IMR-90 (cell line): Measurements from ENCODE around the gene KAT14. TPM values are rescaled to one million over a fixed set of nuclear protein-coding genes. Genes with fewer than 3 reads are reported as not detected.

Source experiments
- ATAC-seq: fragments of 200-7000 bp; cut with Tn5 transposase; 2 replicates; pipeline ENCODE4 v1.9.1; 2020; ENCODE audit warnings: low read depth, mild to moderate bottlenecking, moderate library complexity
- BruUV-seq: library from RNA; stranded (reverse); fragments of 400-500 nt; replicated peaks from 2 replicates; lab custom pipeline; 2021; lab: Mats Ljungman, UMichigan
- CTCF ChIA-PET: fragments of 300-600 bp; formaldehyde crosslinking; extraction: SDS; loops from one replicate; lab custom pipeline; 2021; ENCODE audit warnings: antibody characterized with exemption; lab: Yijun Ruan, JAX
- POLR2A ChIA-PET: fragments of 300-600 bp; sonication (Branson Sonifier 250); formaldehyde crosslinking; loops from one replicate; lab custom pipeline; 2022; ENCODE audit warnings: antibody characterized with exemption; ENCODE audit not compliant: unreplicated experiment; lab: Charles Lee
- DNase-seq: peaks from one replicate; pipeline ENCODE4 v3.0.0; 2013
- H2AFZ ChIP-seq: replicated peaks from 2 replicates; pipeline ENCODE3; 2013; ENCODE audit warnings: low read length, mild to moderate bottlenecking; ENCODE audit not compliant: poor library complexity
- H2AK5ac ChIP-seq: 2 replicates; pipeline ENCODE4 v1.6.1; 2013; ENCODE audit warnings: low read depth, low read length, inconsistent platforms
- H2AK9ac ChIP-seq: replicated peaks from 2 replicates; pipeline ENCODE3; 2013; ENCODE audit warnings: mild to moderate bottlenecking, low read depth, low read length, moderate library complexity; ENCODE audit not compliant: poor library complexity
- H2BK120ac ChIP-seq: 2 replicates; pipeline ENCODE4 v1.6.1; 2013; ENCODE audit warnings: low read depth, low read length, inconsistent platforms
- H2BK15ac ChIP-seq: 3 replicates; pipeline ENCODE4 v1.6.1; 2013; ENCODE audit warnings: low read depth, low read length, inconsistent platforms
- H2BK20ac ChIP-seq: 2 replicates; pipeline ENCODE4 v1.6.1; 2013; ENCODE audit warnings: low read depth, mild to moderate bottlenecking, inconsistent platforms, low read length, moderate library complexity
- H2BK5ac ChIP-seq: 2 replicates; pipeline ENCODE4 v1.6.1; 2013; ENCODE audit warnings: mild to moderate bottlenecking, low read depth, low read length, inconsistent platforms; ENCODE audit not compliant: poor library complexity, severe bottlenecking
- H3K14ac ChIP-seq: replicated peaks from 2 replicates; pipeline ENCODE4 v1.6.1; 2013; ENCODE audit warnings: low read depth, low read length, inconsistent platforms
- H3K18ac ChIP-seq: 2 replicates; pipeline ENCODE4 v1.6.1; 2013; ENCODE audit warnings: low read depth, low read length, control low read depth
- H3K23ac ChIP-seq: 2 replicates; pipeline ENCODE4 v1.6.1; 2013; ENCODE audit warnings: low read depth, low read length, inconsistent platforms
- H3K27ac ChIP-seq: 2 replicates; pipeline ENCODE4 v1.5.1; 2013; ENCODE audit warnings: mild to moderate bottlenecking, control low read depth, low read length; ENCODE audit not compliant: insufficient read depth
- H3K27me3 ChIP-seq: 2 replicates; pipeline ENCODE4 v1.6.1; 2013; ENCODE audit warnings: low read length; ENCODE audit not compliant: control insufficient read depth, insufficient read depth
- H3K36me3 ChIP-seq: 2 replicates; pipeline ENCODE4 v1.6.1; 2013; ENCODE audit warnings: low read length, mixed read lengths; ENCODE audit not compliant: control insufficient read depth, insufficient read depth
- H3K4ac ChIP-seq: 2 replicates; pipeline ENCODE4 v1.6.1; 2013; ENCODE audit warnings: low read depth, low read length, inconsistent platforms
- H3K4me1 ChIP-seq: 2 replicates; pipeline ENCODE4 v1.6.1; 2013; ENCODE audit warnings: low read length, mixed read lengths; ENCODE audit not compliant: control insufficient read depth, insufficient read depth
- H3K4me2 ChIP-seq: 2 replicates; pipeline ENCODE4 v1.6.1; 2013; ENCODE audit warnings: low read depth, mild to moderate bottlenecking, control low read depth, low read length, moderate library complexity
- H3K4me3 ChIP-seq: 2 replicates; pipeline ENCODE4 v1.5.1; 2013; ENCODE audit warnings: low read depth, mild to moderate bottlenecking, control low read depth, low read length, moderate library complexity; ENCODE audit not compliant: insufficient read depth
- H3K56ac ChIP-seq: 2 replicates; pipeline ENCODE4 v1.6.1; 2013; ENCODE audit warnings: low read length, inconsistent platforms; ENCODE audit not compliant: insufficient read depth; ENCODE audit errors: extremely low read depth
- H3K79me1 ChIP-seq, 2 experiments: 2 replicates each; pipeline ENCODE4 v1.6.1; 2013; ENCODE audit warnings: low read length in 2 of 2, inconsistent platforms in 1 of 2, low read depth in 1 of 2
- H3K9ac ChIP-seq: 2 replicates; pipeline ENCODE4 v1.6.1; 2013; ENCODE audit warnings: low read depth, low read length, control low read depth
- H3K9me1 ChIP-seq: 2 replicates; pipeline ENCODE4 v1.6.1; 2013; ENCODE audit warnings: low read length, inconsistent platforms; ENCODE audit not compliant: insufficient read depth
- H3K9me3 ChIP-seq: 2 replicates; pipeline ENCODE4 v1.6.1; 2013; ENCODE audit warnings: low read length; ENCODE audit not compliant: control insufficient read depth, insufficient read depth
- H4K20me1 ChIP-seq: 2 replicates; pipeline ENCODE4 v1.6.1; 2013; ENCODE audit warnings: low read length, inconsistent platforms; ENCODE audit not compliant: insufficient read depth
- H4K5ac ChIP-seq: 2 replicates; pipeline ENCODE4 v1.6.1; 2013; ENCODE audit warnings: mild to moderate bottlenecking, low read depth, low read length, control low read depth
- H4K8ac ChIP-seq, 2 experiments: 2 replicates each; pipeline ENCODE4 v1.6.1; 2013; ENCODE audit warnings: low read depth in 2 of 2, low read length in 2 of 2, control low read depth in 1 of 2, inconsistent platforms in 1 of 2
- H4K91ac ChIP-seq: 2 replicates; pipeline ENCODE4 v1.6.1; 2013; ENCODE audit warnings: low read depth, low read length, inconsistent platforms; ENCODE audit not compliant: insufficient read depth
- BHLHE40 ChIP-seq: fragments of 150-350 bp; IDR thresholded peaks from 2 replicates; pipeline ENCODE4 v1.6.1; 2016; ENCODE audit warnings: mild to moderate bottlenecking, low read depth, low read length
- CEBPB ChIP-seq: IDR thresholded peaks from 2 replicates; pipeline ENCODE4 v1.6.1; 2012; ENCODE audit warnings: low read depth, low read length, improper control_type of control experiment
- CTCF ChIP-seq: conservative IDR thresholded peaks from 2 replicates; pipeline ENCODE4 v1.5.1; 2012; ENCODE audit warnings: mild to moderate bottlenecking, low read depth, low read length, improper control_type of control experiment
- FOS ChIP-seq: fragments of 150-350 bp; IDR thresholded peaks from 2 replicates; pipeline ENCODE4 v1.6.1; 2016; ENCODE audit warnings: low read depth, low read length
- MAFK ChIP-seq: IDR thresholded peaks from 2 replicates; pipeline ENCODE4 v1.6.1; 2012; ENCODE audit warnings: low read depth, low read length, improper control_type of control experiment
- MAZ ChIP-seq: IDR thresholded peaks from 2 replicates; pipeline ENCODE4 v1.6.1; 2012; ENCODE audit warnings: low read depth, mild to moderate bottlenecking, low read length, improper control_type of control experiment, moderate library complexity, borderline replicate concordance
- POLR2A ChIP-seq: IDR thresholded peaks from 2 replicates; pipeline ENCODE4 v1.6.1; 2012; ENCODE audit warnings: mild to moderate bottlenecking, low read depth, low read length
- RCOR1 ChIP-seq: IDR thresholded peaks from 2 replicates; pipeline ENCODE4 v1.6.1; 2012; ENCODE audit warnings: mild to moderate bottlenecking, low read length, improper control_type of control experiment; ENCODE audit not compliant: insufficient replicate concordance
- RFX5 ChIP-seq: IDR thresholded peaks from 2 replicates; pipeline ENCODE4 v1.8.0; 2012; ENCODE audit warnings: low read depth, mild to moderate bottlenecking, low read length, moderate library complexity
- SMC3 ChIP-seq: fragments of 150-350 bp; IDR thresholded peaks from 2 replicates; pipeline ENCODE4 v1.6.1; 2016; ENCODE audit warnings: low read depth, mild to moderate bottlenecking, antibody characterized with exemption, low read length, moderate library complexity
- USF2 ChIP-seq: fragments of 150-350 bp; IDR thresholded peaks from 2 replicates; pipeline ENCODE4 v1.6.1; 2017; ENCODE audit warnings: mild to moderate bottlenecking, antibody characterized with exemption, low read length, low read depth
- dilution Hi-C: fragments of 300-500 bp; cut with HindIII; formaldehyde crosslinking; loops from one replicate; pipeline ENCODE4 v1.14.3; 2018; ENCODE audit warnings: low sequenced_read_pairs; ENCODE audit not compliant: unreplicated experiment
- in situ Hi-C: fragments of 300-500 bp; cut with MboI; formaldehyde crosslinking; loops from 3 replicates; pipeline ENCODE4 v1.14.3; 2019; ENCODE audit warnings: low sequenced_read_pairs, inconsistent platforms, mixed read lengths
- intact Hi-C: fragments of 100-400 bp; cut with micrococcal nuclease; formaldehyde crosslinking; loops from 2 replicates; pipeline ENCODE4 v1.10.0; 2022
- polyA plus RNA-seq, 3 experiments: library from polyadenylated mRNA; depleted of rRNA; stranded (reverse); fragments of >200 nt; gene quantifications; 2 replicates each; pipeline ENCODE4 v1.2.3, GENCODE V29; 2012; ENCODE audit warnings: low replicate concordance in 1 of 3
- total RNA-seq: library from RNA; depleted of rRNA; stranded (reverse); fragments of >200 nt; gene quantifications from 2 replicates; pipeline ENCODE4 v1.2.3, GENCODE V29; 2012

Gene KAT14
- total and polyA plus RNA-seq, 2 of the 4 experiments (the other 2 are of a cell fraction) = 6.7 to 12.4 TPM

GRCh38 chr20:18202966-18203365, 65.3 kb downstream of the KAT14 start:
- Histone ChIP-seq H3K23ac (no peak overlapping the region), H3K9me1 (no peaks in the 10 kb centered on the region), H3K9me3 (no peaks in the 10 kb centered on the region), H2AK9ac (no peak overlapping the region), H4K5ac (no peak overlapping the region), H2BK20ac (no peak overlapping the region), H4K8ac (no peak overlapping the region), H3K4ac (no peak overlapping the region), H3K4me2 (no peak overlapping the region), H3K27ac (no peak overlapping the region), H3K9ac (no peak overlapping the region), H2BK5ac (no peak overlapping the region), H2BK120ac (no peak overlapping the region), H3K36me3 (no peaks in the 10 kb centered on the region), H3K14ac (no peak overlapping the region), H2AK5ac (no peak overlapping the region), H3K18ac (no peak overlapping the region), H3K79me1 (no peaks in the 10 kb centered on the region), H3K4me3 (no peak overlapping the region), H4K91ac (no peak overlapping the region), H2BK15ac (no peak overlapping the region), H4K20me1 (no peaks in the 10 kb centered on the region), H2AFZ (no peak overlapping the region), H3K4me1 (no peaks in the 10 kb centered on the region), H3K56ac (no peak overlapping the region), H3K27me3 (no peaks in the 10 kb centered on the region)
- DNase-seq (no peak), ATAC-seq (no peak)
- CTCF ChIA-PET = interaction anchor here (0.6 kb wide), 1 partner anchor 318 kb away, joined by 3 read pairs; no protein-coding TSS in a partner anchor
- intact Hi-C loops = no loop called here
- no TSS peak for BruUV-seq
- in situ Hi-C loops = no loop called here
- dilution Hi-C loops = no loop called here
- POLR2A ChIA-PET = no interaction called here
- TF ChIP-seq CEBPB (no peak), POLR2A (no peak), CTCF (no peak), BHLHE40 (no peak), FOS (no peak), RFX5 (no peak), MAZ (no peak), MAFK (no peak), USF2 (no peak), SMC3 (no peak), RCOR1 (no peak)
